HG03095 (cell line): Measurements from ENCODE around the gene ATAD1.

Source experiments
- ATAC-seq: cut with Tn5 transposase; IDR thresholded peaks from one replicate; pipeline ENCODE4 v1.9.1; 2021; ENCODE audit warnings: moderate library complexity; ENCODE audit not compliant: unreplicated experiment

ATAD1 gene

GRCh38 chr10:87722716-87723115 lies 95.3 kb downstream of the ATAD1 start:
- ATAC-seq, result no peak

DNA sequence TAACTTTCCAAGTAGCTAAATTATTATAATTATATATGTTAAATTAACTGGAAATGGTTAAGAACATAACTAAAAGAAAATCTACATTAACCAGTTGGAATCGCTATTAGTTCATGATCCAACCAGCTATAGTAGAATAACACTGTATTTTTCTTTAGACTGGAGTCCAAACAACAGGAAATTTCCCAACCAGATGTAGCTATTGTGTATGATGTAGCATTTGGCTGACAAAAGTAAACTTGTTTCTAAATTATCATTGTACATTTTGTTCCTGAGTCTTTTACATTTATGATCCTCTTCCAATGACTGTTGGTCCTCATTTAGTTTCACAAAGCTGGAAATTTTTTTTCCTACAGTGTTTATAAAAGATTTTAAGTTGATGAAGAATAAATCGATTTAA lies 96.2 kb downstream of the ATAD1 start:
- ATAC-seq, result no peak

- ATAC-seq, result no peak
These were observed 97.4 kb downstream of the ATAD1 start for GRCh38 chr10:87720665-87721064.

- ATAC-seq, result no peak
These were observed 101.7 kb downstream of the ATAD1 start for GRCh38 chr10:87716348-87716670.

GRCh38 chr10:87715552-87716347 lies 102.3 kb downstream of the ATAD1 start:
- ATAC-seq, result no peak

GRCh38 chr10:87713707-87714106 lies 104.3 kb downstream of the ATAD1 start:
- ATAC-seq, result no peak

DNA sequence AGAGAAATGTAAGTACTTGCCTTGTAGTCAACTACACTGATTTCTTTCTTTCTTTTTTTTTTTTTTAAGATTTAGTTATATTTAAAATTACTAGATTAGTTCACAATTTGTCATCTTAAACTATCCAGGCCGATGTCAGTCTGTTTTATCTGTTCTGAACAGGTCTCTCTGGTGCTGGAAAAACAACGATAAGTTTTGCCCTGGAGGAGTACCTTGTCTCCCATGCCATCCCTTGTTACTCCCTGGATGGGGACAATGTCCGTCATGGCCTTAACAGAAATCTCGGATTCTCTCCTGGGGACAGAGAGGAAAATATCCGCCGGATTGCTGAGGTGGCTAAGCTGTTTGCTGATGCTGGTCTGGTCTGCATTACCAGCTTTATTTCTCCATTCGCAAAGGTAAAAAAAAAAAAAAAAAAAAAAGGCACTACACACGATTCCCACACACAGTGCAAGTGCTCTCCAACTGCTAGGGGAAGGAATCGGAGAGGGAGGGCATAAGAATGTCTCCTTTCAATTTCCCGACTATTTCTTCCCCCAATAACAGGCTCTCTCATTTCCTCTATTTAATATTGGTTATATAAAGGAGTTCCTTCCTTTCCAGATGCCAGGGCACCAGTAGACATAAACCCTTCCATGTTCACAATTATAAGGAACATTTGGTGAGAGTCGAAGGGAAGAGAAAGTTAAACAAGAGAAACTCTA lies 105.0 kb downstream of the ATAD1 start:
- no peak for ATAC-seq

DNA sequence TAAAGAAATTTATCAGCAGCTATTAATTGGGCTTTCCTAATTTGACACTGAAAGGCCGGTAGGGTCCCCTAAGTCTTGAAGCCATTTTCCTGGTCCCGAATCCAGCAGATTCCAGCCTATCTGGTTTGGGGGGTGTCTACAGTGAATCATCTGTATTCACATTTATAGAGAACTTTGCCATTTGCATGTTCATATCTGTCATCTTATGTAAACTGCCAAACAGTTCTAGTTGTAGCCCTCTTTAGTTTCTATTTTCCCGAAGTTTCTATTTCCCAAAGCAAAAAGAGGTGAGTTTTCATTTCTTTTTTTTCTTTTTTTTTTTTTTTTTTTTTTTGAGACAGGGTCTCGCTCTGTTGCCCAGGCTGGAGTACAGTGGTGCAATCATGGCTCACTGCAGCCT lies 110.8 kb downstream of the ATAD1 start:
- ATAC-seq, result no peak

GRCh38 chr10:87706731-87707130 lies 111.3 kb downstream of the ATAD1 start:
- ATAC-seq, result no peak

GRCh38 chr10:87705339-87705738 lies 112.7 kb downstream of the ATAD1 start:
- ATAC-seq, result no peak

- no peak for ATAC-seq
These were observed 114.3 kb downstream of the ATAD1 start for GRCh38 chr10:87703771-87704170.

DNA sequence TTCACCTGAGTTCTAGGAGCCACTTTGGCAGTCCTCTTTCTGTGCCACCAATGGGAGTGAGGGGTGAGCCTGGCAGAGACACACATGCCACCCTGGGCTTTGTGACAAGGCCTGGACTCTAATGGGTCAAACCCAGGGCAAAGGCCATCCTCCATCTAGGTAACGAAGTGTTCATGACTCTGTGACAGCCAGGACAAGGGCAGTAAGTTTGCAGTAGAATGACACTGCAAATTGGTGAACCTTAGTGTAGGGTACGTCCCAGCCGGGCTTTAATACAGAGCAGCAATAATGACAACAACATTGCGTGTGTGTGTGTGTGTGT lies 115.1 kb downstream of the ATAD1 start:
- ATAC-seq, result no peak

- ATAC-seq, result no peak
These were observed 115.6 kb downstream of the ATAD1 start for GRCh38 chr10:87702260-87702972.
